ENCODE data around the gene HSPG2. TPM values are rescaled to one million over a fixed set of nuclear protein-coding genes. Genes with fewer than 3 reads are reported as not detected.
"Not testable (repeated sequence)": the region's sequence is repeated elsewhere in the genome, so short reads cannot be mapped to it uniquely, and the experiment has no call there.

HSPG2 gene
- polyA plus RNA-seq, 3 donors: 173 to 209 (median 188) TPM

DNA sequence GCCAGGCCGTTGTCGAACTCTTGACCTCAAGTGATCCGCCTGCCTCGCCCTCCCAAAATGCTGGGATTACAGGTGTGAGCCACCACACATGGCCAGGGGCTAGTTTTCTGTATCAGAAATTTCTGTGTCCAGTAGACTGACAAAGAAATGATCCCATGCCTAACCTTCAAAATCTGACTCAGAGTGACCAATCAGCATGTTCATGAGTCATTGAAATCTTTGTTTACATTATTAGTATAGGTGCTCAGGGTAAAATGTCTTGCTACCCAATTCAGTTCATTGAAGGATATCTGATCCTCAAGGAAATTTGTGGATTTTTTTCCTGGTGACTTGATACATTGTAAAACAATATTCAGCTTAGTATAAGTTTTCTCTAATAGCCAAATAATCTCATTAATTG lies 136.0 kb downstream of the HSPG2 start:
- no peak for DNase-seq

- DNase-seq: no peak
Measured at GRCh38 chr1:21799730-21800129, 137.4 kb downstream of the HSPG2 start.

DNA sequence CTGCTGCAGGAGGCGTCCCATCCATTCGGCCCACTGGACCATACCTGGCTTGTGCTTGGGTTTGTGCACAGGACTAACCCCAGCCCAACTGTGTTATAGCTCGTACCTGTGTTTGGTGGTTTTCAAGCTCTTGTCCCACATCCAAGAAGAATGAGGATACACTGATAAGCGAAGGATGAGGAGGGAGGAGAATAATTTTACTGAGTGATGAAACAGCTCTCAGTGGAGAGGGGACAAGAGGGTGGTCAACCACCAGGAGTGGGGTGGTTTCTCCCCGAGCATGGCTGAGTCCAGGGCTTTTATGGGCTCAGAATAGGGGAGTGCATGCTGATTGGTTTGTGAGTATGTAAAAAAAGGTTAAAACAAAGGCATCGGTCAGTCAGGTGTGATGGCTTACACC lies 142.0 kb downstream of the HSPG2 start:
- DNase-seq: no peak

DNA sequence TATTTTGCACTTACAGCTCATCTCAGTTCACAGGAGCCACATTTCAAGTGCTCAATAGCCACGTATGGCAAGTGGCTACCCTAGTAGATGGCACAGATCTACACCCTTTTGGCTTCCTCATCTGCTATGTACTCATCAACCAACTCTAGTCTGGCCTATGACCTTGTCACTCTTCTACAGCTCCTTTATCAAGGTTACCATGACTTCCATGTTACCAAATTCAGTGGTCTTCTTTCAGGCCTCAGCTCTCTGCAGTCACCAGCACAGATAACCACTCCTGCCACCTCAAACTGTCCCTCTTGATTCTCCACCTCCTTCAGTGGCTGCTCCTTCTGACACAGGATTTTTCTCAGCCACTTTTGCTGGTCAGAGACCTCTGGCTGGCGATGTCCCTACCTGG lies 142.5 kb downstream of the HSPG2 start:
- DNase-seq: no peak

- DNase-seq: no peak
Measured at GRCh38 chr1:21793104-21793503, 144.0 kb downstream of the HSPG2 start.

GRCh38 chr1:21786640-21787039 lies 150.5 kb downstream of the HSPG2 start:
- no peak for DNase-seq

GRCh38 chr1:21785764-21786163 lies 151.3 kb downstream of the HSPG2 start:
- DNase-seq: not testable (repeated sequence)

DNA sequence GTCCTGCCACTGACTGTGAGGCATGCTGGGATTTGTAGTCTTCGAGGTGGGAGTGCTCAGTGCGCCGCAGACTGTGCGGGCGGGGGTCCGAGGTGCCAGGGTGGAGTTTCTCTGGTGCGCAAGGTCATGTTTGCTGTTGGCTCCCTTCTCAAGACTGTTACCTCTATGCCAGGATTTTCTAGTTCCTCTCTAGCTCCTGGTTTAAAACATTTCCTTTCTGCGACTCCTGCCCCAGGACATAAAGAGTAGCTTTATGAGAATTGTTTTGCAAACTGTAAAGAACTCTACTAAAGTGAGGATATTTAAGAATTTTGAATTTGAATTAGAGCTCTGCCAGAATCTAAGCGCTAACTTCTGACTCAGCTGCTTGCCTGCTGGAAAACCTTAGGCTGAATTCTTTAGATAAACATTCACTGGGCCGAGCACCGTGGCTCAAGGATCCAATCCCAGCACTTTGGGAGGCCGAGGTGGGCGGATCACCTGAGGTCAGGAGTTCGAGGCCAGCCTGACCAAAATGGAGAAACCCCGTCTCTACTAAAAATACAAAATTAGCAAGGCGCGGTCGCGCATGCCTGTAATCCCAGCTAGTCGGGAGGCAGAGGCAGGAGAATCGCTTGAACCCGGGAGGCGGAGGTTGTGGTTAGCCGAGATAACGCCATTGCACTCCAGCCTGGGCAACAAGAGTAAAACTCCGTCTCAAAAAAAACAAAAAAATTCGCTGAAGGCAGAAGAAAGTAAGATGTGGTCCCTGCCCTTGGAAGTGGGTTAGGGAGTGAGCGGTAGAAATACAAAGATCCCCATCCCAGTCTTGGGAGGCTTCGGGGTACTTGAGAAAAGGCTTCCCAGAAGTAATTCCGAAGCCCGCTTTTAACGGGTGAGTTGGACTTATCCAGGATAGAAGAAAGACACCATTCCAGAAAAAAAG lies 153.2 kb downstream of the HSPG2 start:
- DNase-seq: no peak

- peak; percentile 97 for DNase-seq
Measured at GRCh38 chr1:21782868-21783678, 154.0 kb downstream of the HSPG2 start, which contains the start of gene USP48. Gene USP48, minus strand, starts transcription at chr1:21783149. Its CDS starts 192 bp downstream, at chr1:21782957.

GRCh38 chr1:21782349-21782867 lies 154.7 kb downstream of the HSPG2 start:
- DNase-seq: peak; percentile 38

DNA sequence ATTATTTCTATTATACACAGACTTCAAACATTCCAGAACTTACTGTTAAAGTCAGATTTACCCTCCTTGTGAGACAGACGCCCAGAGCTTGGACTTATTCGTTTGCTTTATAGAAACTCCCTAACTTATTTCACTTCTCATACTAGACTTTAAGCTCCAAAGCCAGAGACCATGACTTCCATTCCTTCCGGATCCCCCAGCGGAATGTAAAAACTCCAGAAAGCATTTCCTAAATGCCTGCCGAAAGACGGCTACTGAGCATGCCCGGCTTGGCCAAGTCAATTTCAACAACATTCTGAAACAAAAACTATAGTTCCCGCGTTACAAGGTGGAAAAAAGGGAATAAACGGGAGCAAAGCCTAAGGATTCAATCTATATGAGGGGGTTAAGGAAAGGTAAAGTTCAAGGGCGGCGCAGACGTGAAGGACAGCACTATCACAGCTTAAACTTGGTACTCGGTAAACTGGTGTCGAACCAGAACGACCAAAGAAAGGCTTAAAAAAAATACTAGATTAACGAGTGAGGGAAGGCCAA lies 155.2 kb downstream of the HSPG2 start:
- DNase-seq: peak; percentile 45

GRCh38 chr1:21779613-21780521 lies 157.2 kb downstream of the HSPG2 start:
- no peak for DNase-seq

GRCh38 chr1:21778405-21778727 lies 158.7 kb downstream of the HSPG2 start:
- no peak for DNase-seq

GRCh38 chr1:21776925-21777324 lies 160.2 kb downstream of the HSPG2 start:
- not testable (repeated sequence) for DNase-seq

- DNase-seq: no peak
Measured at GRCh38 chr1:21775985-21776562, 161.0 kb downstream of the HSPG2 start.

DNA sequence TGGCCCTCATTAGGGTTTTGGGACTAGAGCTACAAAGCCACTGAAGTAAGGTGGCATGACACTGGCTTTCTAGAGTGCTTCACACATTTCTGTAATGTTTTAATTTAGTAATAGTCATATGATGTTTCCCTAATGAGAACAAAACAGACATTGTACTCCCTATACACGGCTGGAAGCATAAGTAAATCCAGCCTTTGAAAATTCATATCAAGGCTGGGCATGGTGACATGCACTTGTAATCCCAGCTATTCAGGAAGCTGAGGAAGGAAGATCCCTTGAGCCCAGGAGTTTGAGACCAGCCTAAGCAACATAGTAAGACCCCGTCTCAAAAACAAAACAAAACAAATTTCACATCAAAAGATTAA lies 161.6 kb downstream of the HSPG2 start:
- DNase-seq: no peak

DNA sequence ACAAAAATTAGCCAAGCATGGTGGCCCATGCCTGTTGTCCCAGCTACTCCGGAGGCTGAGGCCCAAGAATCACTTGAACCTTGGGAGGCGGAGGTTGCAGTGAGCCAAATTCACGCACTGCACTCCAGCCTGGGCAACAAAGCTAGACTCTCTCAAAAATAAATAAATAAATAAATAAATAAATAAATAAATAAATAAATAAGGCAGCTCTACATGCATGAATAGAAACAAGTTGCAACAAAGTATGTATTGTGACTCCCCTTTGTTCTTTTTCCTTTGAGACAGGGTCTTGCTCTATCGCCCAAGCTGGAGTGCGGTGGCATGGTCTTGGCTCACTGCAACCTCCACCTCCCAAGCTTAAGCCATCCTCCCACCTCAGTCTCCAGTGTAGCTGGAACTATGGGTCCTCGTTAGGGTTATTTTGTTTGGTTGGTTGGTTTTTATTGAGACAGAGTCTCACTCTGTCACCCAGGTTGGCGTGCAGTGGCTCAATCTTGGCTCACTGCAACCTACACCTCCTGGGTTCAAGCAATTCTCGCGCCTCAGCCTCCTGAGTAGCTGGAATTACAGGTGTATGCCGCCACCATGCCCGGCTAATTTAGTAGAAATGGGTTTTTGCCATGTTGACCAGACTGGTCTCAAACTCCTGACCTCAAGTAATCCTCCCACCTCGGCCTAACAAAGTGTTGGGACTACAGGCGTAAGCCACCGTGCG lies 162.1 kb downstream of the HSPG2 start:
- no peak for DNase-seq

DNA sequence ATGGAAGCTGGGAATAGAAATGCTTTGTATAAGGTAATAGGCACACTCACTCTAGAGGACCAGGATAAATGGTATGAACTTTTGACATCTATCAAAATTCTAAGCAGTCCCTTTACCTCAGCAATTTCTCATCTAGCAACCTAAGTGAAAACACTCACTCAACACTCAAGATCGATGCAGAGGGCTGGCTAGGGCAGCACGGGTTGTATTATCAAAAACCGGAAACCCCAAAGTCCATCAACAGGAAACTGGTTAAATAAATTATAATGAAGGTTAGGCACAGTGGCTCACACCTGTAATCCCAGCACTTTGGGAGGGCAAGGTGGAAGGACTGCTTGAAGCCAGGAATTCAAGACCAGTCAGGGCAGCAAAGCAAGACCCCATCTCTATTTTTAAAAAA lies 163.5 kb downstream of the HSPG2 start:
- DNase-seq: no peak

All from renal pelvis (tissue), 4 donors.